Thyroid gland (tissue), 4 donors: Measurements from ENCODE around the gene GTPBP1. TPM values are rescaled to one million over a fixed set of nuclear protein-coding genes. Genes with fewer than 3 reads are reported as not detected.

Source experiments
- DNase-seq, 2 donors: peaks; one replicate each; pipeline ENCODE4 v3.0.0-alpha.2; 2019
- H3K27ac ChIP-seq, 3 donors: fragments of 200-600 bp; sonication (generic); 1 replicate in 2 of 3; 2 replicates in 1 of 3; pipeline ENCODE4 v1.5.1; 2016 to 2019; ENCODE audit warnings: mild to moderate bottlenecking in 1 of 3, moderate library complexity in 1 of 3
- H3K27me3 ChIP-seq: fragments of 200-600 bp; sonication (generic); one replicate; pipeline ENCODE4 v1.5.1; 2019
- H3K36me3 ChIP-seq, 2 donors: fragments of 200-600 bp; sonication (generic); one replicate each; pipeline ENCODE4 v1.5.1; 2016 to 2019
- H3K4me1 ChIP-seq, 2 donors: fragments of 200-600 bp; sonication (generic); one replicate each; pipeline ENCODE4 v1.5.1; 2017 to 2019
- H3K4me3 ChIP-seq, 3 donors: fragments of 200-600 bp; sonication (generic); replicated peaks in 1 of 3; 1 replicate in 2 of 3; 2 replicates in 1 of 3; pipeline ENCODE4 v1.5.1; 2016; ENCODE audit warnings: mild to moderate bottlenecking in 1 of 3
- H3K9me3 ChIP-seq: fragments of 200-600 bp; sonication (generic); one replicate; pipeline ENCODE4 v1.5.1; 2017
- POLR2A ChIP-seq, 2 donors: fragments of 450-650 bp; IDR thresholded peaks; one replicate each; pipeline ENCODE4 v1.6.1; 2017; ENCODE audit warnings: antibody characterized with exemption in 2 of 2, mild to moderate bottlenecking in 2 of 2, moderate library complexity in 1 of 2
- WGBS, 2 donors: methylation state at CpG; one replicate each; pipeline ENCODE4 v1.1.5; 2017; 5-methylcytosine and 5-hydroxymethylcytosine counted together
- intact Hi-C: fragments of 100-400 bp; cut with DNase I; formaldehyde crosslinking; loops from one replicate; pipeline ENCODE4 v1.15.1; 2023
- total RNA-seq, 4 donors: library from RNA; depleted of rRNA; stranded (reverse); fragments of >200 nt; gene quantifications; one replicate each; pipeline ENCODE4 v1.2.3, GENCODE V29; 2016
- TF ChIP-seq, protein P1 (sequence below), 6 experiments: fragments of 200-600 bp in 3 of 6; fragments of 450-650 bp in 3 of 6; sonication (generic) in 3 of 6; IDR thresholded peaks; one replicate each; pipeline ENCODE4 v1.5.1; 2016 to 2019; ENCODE audit warnings: antibody characterized with exemption in 6 of 6, mild to moderate bottlenecking in 2 of 6, inconsistent platforms in 1 of 6, moderate library complexity in 1 of 6

The GTPBP1 gene
- 100 to 1,000 TPM in 1 of 4 donors, 10 to 100 TPM in 3; 51.6 to 117 (median 69.6) TPM for total RNA-seq

- TF ChIP-seq, protein P1, sequence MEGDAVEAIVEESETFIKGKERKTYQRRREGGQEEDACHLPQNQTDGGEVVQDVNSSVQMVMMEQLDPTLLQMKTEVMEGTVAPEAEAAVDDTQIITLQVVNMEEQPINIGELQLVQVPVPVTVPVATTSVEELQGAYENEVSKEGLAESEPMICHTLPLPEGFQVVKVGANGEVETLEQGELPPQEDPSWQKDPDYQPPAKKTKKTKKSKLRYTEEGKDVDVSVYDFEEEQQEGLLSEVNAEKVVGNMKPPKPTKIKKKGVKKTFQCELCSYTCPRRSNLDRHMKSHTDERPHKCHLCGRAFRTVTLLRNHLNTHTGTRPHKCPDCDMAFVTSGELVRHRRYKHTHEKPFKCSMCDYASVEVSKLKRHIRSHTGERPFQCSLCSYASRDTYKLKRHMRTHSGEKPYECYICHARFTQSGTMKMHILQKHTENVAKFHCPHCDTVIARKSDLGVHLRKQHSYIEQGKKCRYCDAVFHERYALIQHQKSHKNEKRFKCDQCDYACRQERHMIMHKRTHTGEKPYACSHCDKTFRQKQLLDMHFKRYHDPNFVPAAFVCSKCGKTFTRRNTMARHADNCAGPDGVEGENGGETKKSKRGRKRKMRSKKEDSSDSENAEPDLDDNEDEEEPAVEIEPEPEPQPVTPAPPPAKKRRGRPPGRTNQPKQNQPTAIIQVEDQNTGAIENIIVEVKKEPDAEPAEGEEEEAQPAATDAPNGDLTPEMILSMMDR (IDR thresholded peaks at IDR 0.05): peak in 2 of 6 experiments; percentile 10 to 26
- peak; percentile 68 to 97 for TF ChIP-seq POLR2A (IDR thresholded peaks at IDR 0.05)
- H3K27ac ChIP-seq: peak within 1 kb of the TSS; percentile 90 to 97 (median 93)
- no peaks in the 10 kb centered on the region for H3K9me3 ChIP-seq
- intact Hi-C loops: loop anchor here (5.0 kb wide), 1 partner anchor 47 kb away; no protein-coding TSS in a partner anchor
- H3K27me3 ChIP-seq: no peaks in the 10 kb centered on the region
- DNase-seq: peak; percentile 99
- no peaks in the 10 kb centered on the region for H3K36me3 ChIP-seq
- H3K4me1 ChIP-seq: peaks cover 19 to 30% of the 10 kb centered on the region in 2 donors
- H3K4me3 ChIP-seq: peak within 1 kb of the TSS; percentile 74 to 96 (median 81)
- WGBS, 2 donors: 0% methylated on average over 7 to 43 of the region's 55 CpGs
Observed at GRCh38 chr22:38705235-38706100, at the start of gene GTPBP1. Gene GTPBP1 (plus strand): TSS chr22:38705944. CDS start chr22:38705956, 12 bp downstream.

GRCh38 chr22:38656256-38657044, 49.3 kb upstream of the GTPBP1 start, which contains the start of the genes CBY1 and FAM227A:
Gene CBY1 (plus strand): TSS chr22:38656638. CDS start chr22:38668055, 11,417 bp downstream.
Gene FAM227A (minus strand): TSS chr22:38656392. CDS start chr22:38650168, 6,224 bp downstream.
- Histone ChIP-seq H3K27ac (peak within 1 kb of the TSS; percentile 87 to 97 (median 91)), H3K27me3 (no peaks in the 10 kb centered on the region), H3K4me1 (peaks cover 9 to 13% of the 10 kb centered on the region in 2 donors), H3K36me3 (peaks cover 3 to 5% of the 10 kb centered on the region in 2 donors), H3K4me3 (peak within 1 kb of the TSS; percentile 64 to 77 (median 65)), H3K9me3 (no peaks in the 10 kb centered on the region)
- 0 to 2% methylated on average over 37 to 38 of the region's 66 CpGs for WGBS, 2 donors
- peak; percentile 86 to 89 for DNase-seq
- intact Hi-C loops: no loop called here
- TF ChIP-seq, protein P1 (IDR thresholded peaks at IDR 0.05): peak in 1 of 6 experiments; percentile 7
- peak in 1 of 2 donors; percentile 72 for TF ChIP-seq POLR2A (IDR thresholded peaks at IDR 0.05)

DNA sequence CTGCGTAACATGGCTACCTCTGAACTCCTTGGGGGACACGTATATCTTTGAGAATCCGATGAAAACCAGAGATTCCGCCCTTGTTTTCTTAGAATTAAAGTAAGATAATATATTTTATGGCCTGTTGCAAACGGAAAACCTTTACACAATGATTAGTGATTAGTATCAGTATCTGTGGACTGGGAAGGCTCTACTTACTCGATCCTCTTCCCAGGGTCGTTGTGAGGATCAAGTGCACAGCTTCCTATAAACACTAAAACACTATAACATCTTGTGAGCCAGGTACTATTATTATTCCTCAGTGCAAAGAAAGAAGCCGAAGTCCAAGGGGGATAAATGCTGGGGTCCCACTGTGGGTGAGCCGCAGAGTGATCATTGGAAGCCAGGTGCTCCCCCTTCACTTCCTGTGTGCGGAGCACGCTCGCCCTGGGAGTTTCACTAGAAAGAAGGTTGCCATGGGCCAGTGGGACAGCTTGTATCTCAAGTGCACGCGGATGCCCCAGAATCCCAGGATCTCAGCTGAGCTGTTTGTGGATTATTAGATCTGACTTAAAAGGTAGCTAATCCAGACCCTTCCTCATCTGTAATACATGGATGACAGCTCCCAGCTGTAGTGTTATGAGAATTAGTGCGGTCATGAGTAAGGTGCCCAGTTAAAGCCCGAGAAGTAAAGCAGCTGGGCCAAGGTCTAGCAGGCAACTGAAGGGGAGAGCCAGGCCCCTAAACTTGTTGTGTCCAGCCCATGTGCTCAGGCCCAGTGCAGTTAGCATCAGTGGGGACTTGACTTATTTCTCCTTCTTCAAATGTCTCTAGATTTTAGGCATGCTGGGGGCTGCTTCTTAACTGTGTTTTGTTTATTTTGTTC, 48.5 kb upstream of the GTPBP1 start:
- DNase-seq: peak; percentile 12 to 14
- TF ChIP-seq, protein P1 (IDR thresholded peaks at IDR 0.05): no peak
- TF ChIP-seq POLR2A (IDR thresholded peaks at IDR 0.05): no peak
- Histone ChIP-seq H3K36me3 (peaks cover 3 to 5% of the 10 kb centered on the region in 2 donors), H3K27ac (peak overlapping the region in 2 of 3 donors; percentile 87 to 97), H3K4me3 (peak overlapping the region; percentile 64 to 77 (median 65)), H3K4me1 (peaks cover 9 to 13% of the 10 kb centered on the region in 2 donors), H3K9me3 (no peaks in the 10 kb centered on the region), H3K27me3 (no peaks in the 10 kb centered on the region)
- intact Hi-C loops: no loop called here
- WGBS, 2 donors: 9 to 14% methylated on average over 16 of the region's 16 CpGs

DNA sequence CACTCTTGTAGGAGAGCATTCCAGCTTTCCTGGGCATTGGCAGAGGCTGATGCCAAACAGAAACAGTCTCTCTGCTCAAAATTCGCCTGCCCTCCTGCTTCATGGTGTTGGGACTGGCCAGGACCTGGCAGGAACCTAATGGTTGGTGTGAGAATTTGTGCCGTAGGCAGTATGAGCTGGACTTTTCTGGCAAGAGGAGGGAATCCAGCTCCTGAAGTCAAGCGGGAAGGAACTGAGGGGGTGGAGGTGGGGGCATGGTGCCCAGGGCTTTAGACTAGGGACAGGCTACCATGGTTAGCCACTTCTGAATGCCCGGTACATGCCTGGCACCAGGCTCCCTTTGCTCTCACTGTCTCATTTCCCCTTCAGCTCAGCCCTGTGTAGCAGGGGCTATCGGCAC, 30.9 kb upstream of the GTPBP1 start:
- Histone ChIP-seq H3K27ac (no peak overlapping the region), H3K4me1 (no peaks in the 10 kb centered on the region), H3K36me3 (peaks cover 9 to 21% of the 10 kb centered on the region in 2 donors), H3K4me3 (no peak overlapping the region), H3K27me3 (no peaks in the 10 kb centered on the region), H3K9me3 (no peaks in the 10 kb centered on the region)
- TF ChIP-seq, protein P1 (IDR thresholded peaks at IDR 0.05): no peak
- TF ChIP-seq POLR2A (IDR thresholded peaks at IDR 0.05): no peak
- peak in 1 of 2 donors; percentile 2 for DNase-seq
- 80 to 88% methylated on average over 5 of the region's 5 CpGs for WGBS, 2 donors
- intact Hi-C loops: no loop called here
